ENCODE results near the gene RPAP2.
A peak's percentile ranks its signal among the peaks of the same experiment; 100 is the strongest.
"Not testable (repeated sequence)": the region's sequence is repeated elsewhere in the genome, so short reads cannot be mapped to it uniquely, and the experiment has no call there.

The RPAP2 gene

GRCh38 chr1:92376345-92376744 lies 77.5 kb downstream of the RPAP2 start:
- no peak for DNase-seq (ENCODE audit: low read depth)

- not testable (repeated sequence) for DNase-seq (ENCODE audit: low read depth)
Observed at GRCh38 chr1:92377991-92378390, 79.1 kb downstream of the RPAP2 start.

- DNase-seq (ENCODE audit: low read depth), result no peak
Observed at GRCh38 chr1:92380867-92381266, 82.0 kb downstream of the RPAP2 start.

- not testable (repeated sequence) for DNase-seq (ENCODE audit: low read depth)
Observed at GRCh38 chr1:92393966-92394365, 95.1 kb downstream of the RPAP2 start.

GRCh38 chr1:92398519-92398918 lies 99.7 kb downstream of the RPAP2 start:
- DNase-seq (ENCODE audit: low read depth), result no peak

- no peak for DNase-seq (ENCODE audit: low read depth)
Observed at GRCh38 chr1:92399076-92399475, 100.2 kb downstream of the RPAP2 start.

- no peak for DNase-seq (ENCODE audit: low read depth)
Observed at GRCh38 chr1:92404661-92405060, 105.8 kb downstream of the RPAP2 start.

GRCh38 chr1:92408825-92409224 lies 110.0 kb downstream of the RPAP2 start:
- no peak for DNase-seq (ENCODE audit: low read depth)

- no peak for DNase-seq (ENCODE audit: low read depth)
Observed at GRCh38 chr1:92409946-92410549, 111.2 kb downstream of the RPAP2 start.

GRCh38 chr1:92410706-92411105 lies 111.8 kb downstream of the RPAP2 start:
- DNase-seq (ENCODE audit: low read depth), result peak; percentile 4

GRCh38 chr1:92411511-92411910 lies 112.7 kb downstream of the RPAP2 start:
- no peak for DNase-seq (ENCODE audit: low read depth)

GRCh38 chr1:92419642-92420041 lies 120.8 kb downstream of the RPAP2 start:
- DNase-seq (ENCODE audit: low read depth), result no peak

- no peak for DNase-seq (ENCODE audit: low read depth)
Observed at GRCh38 chr1:92424381-92424780, 125.5 kb downstream of the RPAP2 start.

GRCh38 chr1:92425617-92426016 lies 126.8 kb downstream of the RPAP2 start:
- DNase-seq (ENCODE audit: low read depth), result no peak

- no peak for DNase-seq (ENCODE audit: low read depth)
Observed at GRCh38 chr1:92430030-92430429, 131.2 kb downstream of the RPAP2 start.

GRCh38 chr1:92434572-92434971 lies 135.7 kb downstream of the RPAP2 start:
- not testable (repeated sequence) for DNase-seq (ENCODE audit: low read depth)

- no peak for DNase-seq (ENCODE audit: low read depth)
Observed at GRCh38 chr1:92439291-92439690, 140.4 kb downstream of the RPAP2 start.

- DNase-seq (ENCODE audit: low read depth), result no peak
Observed at GRCh38 chr1:92441316-92441696, 142.4 kb downstream of the RPAP2 start.

- no peak for DNase-seq (ENCODE audit: low read depth)
Observed at GRCh38 chr1:92441697-92442342, 143.0 kb downstream of the RPAP2 start.

- no peak for DNase-seq (ENCODE audit: low read depth)
Observed at GRCh38 chr1:92442351-92442750, 143.5 kb downstream of the RPAP2 start.

GRCh38 chr1:92443893-92444292 lies 145.0 kb downstream of the RPAP2 start:
- DNase-seq (ENCODE audit: low read depth), result no peak

GRCh38 chr1:92444351-92444750 lies 145.5 kb downstream of the RPAP2 start:
- DNase-seq (ENCODE audit: low read depth), result no peak

- no peak for DNase-seq (ENCODE audit: low read depth)
Observed at GRCh38 chr1:92445865-92446264, 147.0 kb downstream of the RPAP2 start.

GRCh38 chr1:92446546-92446945 lies 147.7 kb downstream of the RPAP2 start:
- DNase-seq (ENCODE audit: low read depth), result no peak
